GM19043 (cell line): ENCODE measurements around the gene CFAP251.

ENCODE experiments used
- ATAC-seq: cut with Tn5 transposase; IDR thresholded peaks from one replicate; pipeline ENCODE4 v1.9.1; 2021; ENCODE audit warnings: low read depth; ENCODE audit not compliant: unreplicated experiment

CFAP251 gene

DNA sequence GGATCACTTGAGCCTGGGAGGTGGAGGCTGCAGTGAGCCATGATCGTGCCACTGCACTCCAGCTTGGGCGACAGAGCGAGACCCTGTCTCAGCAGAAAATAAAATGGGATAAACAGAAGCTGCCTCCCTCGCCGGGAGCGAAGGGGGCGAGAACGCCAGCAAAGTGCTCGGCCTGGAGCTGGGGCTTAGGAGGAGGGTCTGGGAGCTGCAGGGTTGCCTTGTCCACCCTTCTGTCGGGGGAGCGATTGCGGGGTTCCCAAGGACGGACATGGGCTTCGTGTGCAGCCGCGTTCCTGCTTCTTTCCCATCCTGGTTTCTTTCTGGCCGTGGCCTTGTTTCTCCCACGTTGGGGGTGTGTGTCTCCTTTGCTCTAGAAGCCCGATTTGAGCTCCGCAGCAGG, 132.3 kb downstream of the CFAP251 start:
- ATAC-seq: no peak

DNA sequence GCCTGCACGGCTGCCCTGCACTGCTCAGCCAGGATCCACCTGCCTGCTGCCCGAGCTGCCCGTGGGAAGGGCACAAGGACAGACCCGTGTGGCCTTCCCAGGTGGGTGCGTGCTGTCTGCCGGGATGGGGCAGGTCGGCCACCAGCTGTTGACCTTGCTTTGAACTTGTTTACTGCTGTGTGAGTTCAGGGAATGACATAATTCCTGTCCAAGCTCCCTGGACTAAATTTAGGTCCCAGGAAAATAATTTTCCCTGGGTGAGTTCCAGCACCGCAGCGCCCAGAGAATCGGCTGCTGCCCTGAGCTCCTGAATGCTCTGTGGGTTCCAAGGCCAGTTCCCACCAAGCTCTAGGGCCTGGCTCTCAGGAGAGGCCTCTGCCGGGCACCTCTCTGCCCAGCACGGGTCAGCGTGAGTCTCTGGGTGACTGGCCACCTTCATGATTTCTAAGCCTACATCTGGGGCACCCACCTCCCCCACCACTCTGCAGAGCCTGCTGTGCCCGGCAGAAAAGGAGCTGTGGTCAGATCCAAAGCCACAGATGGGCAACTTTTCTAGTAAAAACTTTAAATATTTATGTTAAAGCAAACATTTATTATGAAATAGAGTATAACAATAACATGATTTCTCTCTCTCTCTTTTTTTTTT, 133.0 kb downstream of the CFAP251 start:
- ATAC-seq: no peak

DNA sequence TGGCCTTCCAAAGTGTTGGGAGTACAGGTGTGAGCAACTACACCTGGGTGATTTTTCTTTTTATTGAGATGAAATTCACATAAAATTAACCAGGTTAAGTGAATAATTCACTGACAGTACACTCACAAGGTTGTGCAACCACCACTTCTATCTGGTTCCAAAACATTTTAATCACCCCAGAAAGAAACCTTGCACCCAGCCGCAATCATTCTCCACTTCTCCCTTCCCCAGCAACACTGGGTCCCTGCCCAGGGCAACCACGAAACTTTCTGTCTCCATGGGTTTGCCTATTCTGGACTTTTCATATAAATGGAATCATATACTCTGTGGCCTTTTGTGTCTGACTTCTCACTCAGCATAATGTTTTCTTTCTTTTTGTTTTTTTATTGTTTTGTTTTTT, 133.9 kb downstream of the CFAP251 start:
- ATAC-seq: no peak
